ENCODE measurements around the gene MAMDC4.

GRCh38 chr9:136896027-136896426 lies 43.9 kb downstream of the MAMDC4 start:
- TF ChIP-seq POLR2A (IDR thresholded peaks at IDR 0.05; ENCODE audit: low read length) (no peak), GATA1 (IDR thresholded peaks at IDR 0.05; ENCODE audit: low read depth, low read length) (no peak)

Data from erythroblast (primary cell).